A549 (cell line): Measurements from ENCODE around the gene CHTF18.

Source experiments
- CTCF ChIP-seq: fragments of >200 bp; sonication (Bioruptor Twin); formaldehyde crosslinking; IDR thresholded peaks from 3 replicates; pipeline ENCODE4 v1.5.1; 2016
- KDM5A ChIP-seq: fragments of 200-600 bp; sonication (generic); IDR thresholded peaks from 2 replicates; pipeline ENCODE4 v1.6.1; 2016; ENCODE audit warnings: antibody characterized with exemption, mild to moderate bottlenecking
- MYC ChIP-seq: IDR thresholded peaks from 2 replicates; pipeline ENCODE4 v1.6.1; 2012; ENCODE audit warnings: mild to moderate bottlenecking, inconsistent platforms, low read length, improper control_type of control experiment, borderline replicate concordance
- USF2 ChIP-seq: fragments of 450-650 bp; IDR thresholded peaks from 2 replicates; pipeline ENCODE4 v1.6.1; 2014; ENCODE audit warnings: antibody characterized with exemption

GRCh38 chr16:818592-818991 is 30.2 kb downstream of the CHTF18 start:
- TF ChIP-seq USF2 (no peak), MYC (no peak), KDM5A (no peak), CTCF (no peak)
